ENCODE measurements around the gene SAE1. TPM values are rescaled to one million over a fixed set of nuclear protein-coding genes. Genes with fewer than 3 reads are reported as not detected.

The SAE1 gene
- total RNA-seq, 1 experiment from 2014 or later: 148 TPM

DNA sequence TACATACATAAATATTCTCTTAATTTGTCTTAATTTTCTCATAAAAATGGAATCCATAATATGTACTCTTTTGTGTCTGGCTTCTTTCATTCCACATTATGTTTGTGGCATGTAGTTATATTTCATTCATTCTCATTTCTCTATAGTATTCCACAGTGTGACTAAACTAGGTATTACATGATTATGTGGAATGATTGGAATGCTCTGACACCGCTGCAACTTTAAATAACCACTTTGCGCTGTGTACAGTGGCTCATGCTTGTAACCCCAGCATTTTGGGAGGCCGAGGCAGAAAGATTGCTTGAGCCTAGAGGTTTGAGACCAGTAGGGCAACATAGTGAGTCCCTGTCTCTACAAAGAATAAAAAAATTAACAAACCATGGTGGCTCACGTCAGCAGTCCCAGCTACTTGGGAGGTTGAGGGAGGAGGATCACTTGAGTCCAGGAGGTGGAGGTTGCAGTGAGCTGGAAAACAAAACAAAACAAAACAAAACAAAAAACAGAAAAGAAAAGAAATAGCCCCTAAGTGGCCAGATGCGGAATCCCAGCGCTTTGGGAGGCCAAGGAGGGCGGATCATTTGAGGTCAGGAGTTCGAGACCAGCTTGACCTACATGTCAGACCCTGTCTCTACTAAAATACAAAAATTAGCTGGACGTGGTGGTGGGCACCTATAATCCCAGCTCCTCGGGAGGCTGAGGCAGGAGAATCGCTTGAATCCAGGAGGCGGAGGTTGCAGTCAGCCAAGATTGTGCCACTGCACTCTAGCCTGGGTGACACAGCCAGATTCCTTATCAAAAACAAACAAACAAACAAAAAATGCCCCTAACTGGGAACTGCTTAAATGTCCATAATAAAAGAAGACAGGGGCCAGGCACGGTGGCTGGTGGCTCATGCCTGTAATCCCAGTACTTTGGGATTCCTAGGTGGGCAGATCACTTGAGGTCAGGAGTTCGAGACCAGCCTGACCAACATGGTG is 8.0 kb upstream of the SAE1 start:
- Histone ChIP-seq H2AFZ (no peak overlapping the region), H3K4me3 (no peak overlapping the region), H3K9me2 (ENCODE audit: insufficient read depth) (no peaks in the 10 kb centered on the region), H3F3A (ENCODE audit: insufficient read depth, low read depth) (peaks cover 36% of the 10 kb centered on the region), H3K9me3 (ENCODE audit: insufficient read depth, low read depth) (no peaks in the 10 kb centered on the region), H3K27me3 (ENCODE audit: insufficient read depth, low read depth) (no peaks in the 10 kb centered on the region), H3K4me1 (replicated peaks; ENCODE audit: insufficient read depth) (peaks cover 54% of the 10 kb centered on the region), H3K27ac (peak overlapping the region; percentile 65), H3K4me2 (peak overlapping the region; percentile 39), H3K79me2 (ENCODE audit: low read depth) (no peaks in the 10 kb centered on the region), H3K36me3 (ENCODE audit: low read depth) (no peaks in the 10 kb centered on the region), H4K20me1 (ENCODE audit: insufficient read depth) (no peaks in the 10 kb centered on the region)
- intact Hi-C loops (cut with micrococcal nuclease; ENCODE audit: unreplicated experiment): loop anchor here (1.0 to 10.0 kb wide), 2 partner anchors 9 to 268 kb away; partner anchors contain the start of genes AP2S1 and ZC3H4
- DNase-seq: peak; percentile 42 to 91
- no TSS peak for BruUV-seq (replicated peaks)
- ChIA-PET CTCF (interaction anchor here (0.6 to 1.5 kb wide), 5 partner anchors 15 to 1853 kb away, joined by 3 to 6 read pairs (median 4); no protein-coding TSS in a partner anchor), POLR2A (ENCODE audit: unreplicated experiment) (interaction anchor here (1.1 kb wide), 1 partner anchor 9 kb away, joined by 9 read pairs; the partner anchor contains the start of gene ZC3H4)
- TF ChIP-seq, protein P1, sequence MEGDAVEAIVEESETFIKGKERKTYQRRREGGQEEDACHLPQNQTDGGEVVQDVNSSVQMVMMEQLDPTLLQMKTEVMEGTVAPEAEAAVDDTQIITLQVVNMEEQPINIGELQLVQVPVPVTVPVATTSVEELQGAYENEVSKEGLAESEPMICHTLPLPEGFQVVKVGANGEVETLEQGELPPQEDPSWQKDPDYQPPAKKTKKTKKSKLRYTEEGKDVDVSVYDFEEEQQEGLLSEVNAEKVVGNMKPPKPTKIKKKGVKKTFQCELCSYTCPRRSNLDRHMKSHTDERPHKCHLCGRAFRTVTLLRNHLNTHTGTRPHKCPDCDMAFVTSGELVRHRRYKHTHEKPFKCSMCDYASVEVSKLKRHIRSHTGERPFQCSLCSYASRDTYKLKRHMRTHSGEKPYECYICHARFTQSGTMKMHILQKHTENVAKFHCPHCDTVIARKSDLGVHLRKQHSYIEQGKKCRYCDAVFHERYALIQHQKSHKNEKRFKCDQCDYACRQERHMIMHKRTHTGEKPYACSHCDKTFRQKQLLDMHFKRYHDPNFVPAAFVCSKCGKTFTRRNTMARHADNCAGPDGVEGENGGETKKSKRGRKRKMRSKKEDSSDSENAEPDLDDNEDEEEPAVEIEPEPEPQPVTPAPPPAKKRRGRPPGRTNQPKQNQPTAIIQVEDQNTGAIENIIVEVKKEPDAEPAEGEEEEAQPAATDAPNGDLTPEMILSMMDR (conservative IDR thresholded peaks at IDR 0.05): no peak
- TF ChIP-seq EZH2 (IDR thresholded peaks at IDR 0.05; ENCODE audit: low read depth): no peak

DNA sequence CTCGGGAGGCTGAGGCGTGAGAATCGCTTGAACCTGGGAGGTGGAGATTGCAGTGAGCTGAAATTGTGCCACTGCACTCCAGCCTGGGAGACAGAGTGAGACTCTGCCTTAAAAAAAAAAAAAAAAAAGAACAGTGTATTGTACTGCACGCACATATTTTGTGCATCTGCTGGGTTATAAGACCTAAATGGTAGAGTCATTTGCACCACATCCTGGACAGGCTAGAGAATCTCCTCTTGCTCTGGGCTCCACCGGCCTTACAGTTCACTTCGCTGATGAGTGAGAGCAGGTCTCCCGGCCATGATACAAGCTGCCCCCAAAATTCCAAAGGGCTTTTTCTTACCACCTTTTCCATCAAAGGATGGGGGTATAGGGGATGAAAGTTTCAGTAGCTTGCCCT is 7.2 kb upstream of the SAE1 start:
- Histone ChIP-seq H3K27me3 (ENCODE audit: insufficient read depth, low read depth) (no peaks in the 10 kb centered on the region), H3F3A (ENCODE audit: insufficient read depth, low read depth) (peaks cover 36% of the 10 kb centered on the region), H3K27ac (no peak overlapping the region), H3K36me3 (ENCODE audit: low read depth) (no peaks in the 10 kb centered on the region), H3K9me3 (ENCODE audit: insufficient read depth, low read depth) (no peaks in the 10 kb centered on the region), H3K9me2 (ENCODE audit: insufficient read depth) (no peaks in the 10 kb centered on the region), H3K4me1 (replicated peaks; ENCODE audit: insufficient read depth) (peaks cover 54% of the 10 kb centered on the region), H3K4me2 (0 out of 2 replicates have a peak overlapping the region, but pooled peaks have one; percentile 39), H3K4me3 (no peak overlapping the region), H2AFZ (no peak overlapping the region), H3K79me2 (ENCODE audit: low read depth) (no peaks in the 10 kb centered on the region), H4K20me1 (ENCODE audit: insufficient read depth) (no peaks in the 10 kb centered on the region)
- intact Hi-C loops (cut with micrococcal nuclease; ENCODE audit: unreplicated experiment): loop anchor here (10.0 kb wide), 1 partner anchor 269 kb away; the partner anchor contains the start of gene AP2S1
- no peak for TF ChIP-seq EZH2 (IDR thresholded peaks at IDR 0.05; ENCODE audit: low read depth)
- TF ChIP-seq, protein P1 (conservative IDR thresholded peaks at IDR 0.05): no peak
- no peak for DNase-seq
- ChIA-PET CTCF (interaction anchor here (0.6 to 1.5 kb wide), 2 partner anchors 16 to 44 kb away, joined by 3 to 4 read pairs; no protein-coding TSS in a partner anchor), POLR2A (ENCODE audit: unreplicated experiment) (interaction anchor here (0.6 kb wide), 1 partner anchor 44 kb away, joined by 13 read pairs; no protein-coding TSS in a partner anchor)
- no TSS peak for BruUV-seq (replicated peaks)

DNA sequence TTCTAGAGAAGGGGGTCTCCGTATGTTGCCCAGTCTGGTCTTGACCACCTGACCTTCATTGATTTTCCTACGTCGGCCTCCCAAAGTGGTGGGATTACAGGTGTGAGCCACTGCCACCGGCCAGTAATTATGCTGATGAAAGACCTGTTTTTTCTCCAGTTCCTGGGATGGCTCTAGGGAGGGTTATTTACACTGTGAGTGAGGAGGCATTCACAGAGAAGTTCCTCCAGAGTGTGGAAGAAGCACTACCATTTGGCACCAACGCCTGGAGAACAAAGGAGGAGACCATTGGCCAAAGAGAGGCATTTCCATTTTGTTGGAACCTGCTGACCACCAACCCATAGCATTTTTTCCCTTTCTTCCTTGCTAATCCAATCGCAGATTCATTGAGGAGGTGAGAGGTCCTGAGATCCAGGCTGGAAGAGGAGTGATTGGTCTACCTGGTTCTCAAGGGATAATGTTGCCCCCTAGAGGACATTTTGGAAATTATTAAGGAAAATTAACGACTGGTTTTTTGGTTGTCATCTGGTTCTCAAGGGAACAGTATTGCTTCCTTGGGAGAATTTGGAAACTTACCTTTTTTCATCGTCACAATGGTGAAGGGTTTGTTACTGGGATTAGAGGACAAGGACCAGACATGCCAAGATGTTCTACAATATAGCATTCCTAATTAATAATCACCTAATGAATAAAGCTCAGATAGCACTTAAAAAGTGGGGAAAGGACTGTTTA is 5.5 kb upstream of the SAE1 start:
- Histone ChIP-seq H4K20me1 (ENCODE audit: insufficient read depth) (no peaks in the 10 kb centered on the region), H3K9me3 (ENCODE audit: insufficient read depth, low read depth) (no peaks in the 10 kb centered on the region), H3K27me3 (ENCODE audit: insufficient read depth, low read depth) (no peaks in the 10 kb centered on the region), H2AFZ (peak overlapping the region; percentile 70), H3K9me2 (ENCODE audit: insufficient read depth) (no peaks in the 10 kb centered on the region), H3K79me2 (ENCODE audit: low read depth) (no peaks in the 10 kb centered on the region), H3F3A (ENCODE audit: insufficient read depth, low read depth) (peaks cover 42% of the 10 kb centered on the region), H3K4me2 (peak overlapping the region; percentile 55), H3K4me3 (no peak overlapping the region), H3K4me1 (replicated peaks; ENCODE audit: insufficient read depth) (peaks cover 40% of the 10 kb centered on the region), H3K36me3 (ENCODE audit: low read depth) (no peaks in the 10 kb centered on the region), H3K27ac (peak overlapping the region; percentile 65)
- ChIA-PET CTCF (interaction anchor here (0.9 to 1.4 kb wide), 4 partner anchors 11 to 119 kb away, joined by 3 to 9 read pairs (median 4); no protein-coding TSS in a partner anchor), POLR2A (ENCODE audit: unreplicated experiment) (no interaction called here)
- intact Hi-C loops (cut with micrococcal nuclease; ENCODE audit: unreplicated experiment): loop anchor here (1.0 to 10.0 kb wide), 4 partner anchors 46 to 270 kb away; partner anchors contain the start of gene AP2S1
- BruUV-seq (replicated peaks): no TSS peak
- DNase-seq: peak; percentile 39 to 75
- TF ChIP-seq, protein P1 (conservative IDR thresholded peaks at IDR 0.05): peak; percentile 96
- no peak for TF ChIP-seq EZH2 (IDR thresholded peaks at IDR 0.05; ENCODE audit: low read depth)

Data from PC-9 (cell line).